ENCODE data around the gene CLPSL1. TPM values are rescaled to one million over a fixed set of nuclear protein-coding genes. Genes with fewer than 3 reads are reported as not detected.

The CLPSL1 gene
- total and polyA plus RNA-seq, 2 of the 8 experiments (the other 6 are each of a cell fraction or from before 2014, with no cell fraction given) = not detected

DNA sequence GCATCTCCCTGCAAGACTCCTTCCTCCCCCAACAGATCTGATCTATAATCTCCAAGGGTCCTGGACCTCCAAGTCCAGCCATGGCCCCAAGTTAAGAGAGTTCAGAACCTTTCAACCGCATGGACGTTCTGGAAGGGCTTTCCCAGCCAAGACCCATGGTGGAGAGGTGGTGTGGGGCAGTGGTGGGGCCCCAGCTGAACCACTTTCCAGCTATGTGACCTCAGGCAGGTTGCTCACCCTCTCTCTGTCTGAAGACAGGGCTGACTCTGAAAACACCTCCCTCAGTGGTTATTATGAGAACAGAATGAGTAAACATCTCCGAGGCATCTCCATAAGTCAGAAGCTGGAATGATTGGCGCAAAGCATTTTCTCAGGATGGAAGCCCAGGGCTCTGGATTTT is 15.4 kb downstream of the CLPSL1 start:
- no peaks in the 10 kb centered on the region for H3K23me2 ChIP-seq (ENCODE audit: low read depth, low read length)
- H3K79me2 ChIP-seq (ENCODE audit: control insufficient read depth in 1 of 2, insufficient read depth in 2 of 2, low read length in 2 of 2) = no peaks in the 10 kb centered on the region
- no peak overlapping the region for H2AFZ ChIP-seq (ENCODE audit: low read length)
- no peak overlapping the region for H3K4me3 ChIP-seq (ENCODE audit: extremely low read depth in 1 of 4, insufficient read depth in 2 of 4, low read depth in 3 of 4, low read length in 4 of 4)
- H2BK15ac ChIP-seq (ENCODE audit: low read length) = no peak overlapping the region
- peaks cover 0 to 7% (median 5%) of the 10 kb centered on the region in 4 experiments; a peak in 4 of 7 replicates for H3K4me1 ChIP-seq (replicated peaks in 1 of 4; ENCODE audit: control insufficient read depth in 3 of 4, insufficient read depth in 4 of 4, low read length in 3 of 4)
- H2AK5ac ChIP-seq (ENCODE audit: low read depth, low read length) = no peak overlapping the region
- H3K56ac ChIP-seq (replicated peaks; ENCODE audit: insufficient read length, low read depth, low read length) = no peak overlapping the region
- no peaks in the 10 kb centered on the region for H3K9me3 ChIP-seq (ENCODE audit: insufficient read depth in 2 of 2, low read depth in 1 of 2, low read length in 1 of 2)
- H3K4me2 ChIP-seq (ENCODE audit: insufficient read depth in 1 of 2, low read depth in 2 of 2, low read length in 2 of 2) = no peak overlapping the region
- no peak overlapping the region for H3K4ac ChIP-seq (replicated peaks; ENCODE audit: insufficient read length, low read depth, low read length)
- H3K23ac ChIP-seq (ENCODE audit: insufficient read length) = no peak overlapping the region
- no peak overlapping the region for H2BK120ac ChIP-seq (replicated peaks; ENCODE audit: low read depth, low read length)
- H3K27ac ChIP-seq (ENCODE audit: low read depth, low read length) = no peak overlapping the region
- FAIRE-seq (no peak), DNase-seq (ENCODE audit: low read depth in 1 of 2, low spot score in 2 of 2) (no peak)
- H3K9ac ChIP-seq (replicated peaks in 1 of 4; ENCODE audit: extremely low read depth in 1 of 4, low read depth in 3 of 4, low read length in 3 of 4) = no peak overlapping the region
- no peak overlapping the region for H3K14ac ChIP-seq (ENCODE audit: insufficient read length)
- no peak overlapping the region for H2BK20ac ChIP-seq (ENCODE audit: low read length)
- H3K36me3 ChIP-seq (ENCODE audit: control insufficient read depth in 2 of 4, insufficient read depth in 4 of 4, low read length in 3 of 4) = no peaks in the 10 kb centered on the region
- no peak overlapping the region for H4K5ac ChIP-seq (ENCODE audit: insufficient read length, low read depth, low read length)
- CTCF ChIA-PET (ENCODE audit: partially characterized antibody) = interaction anchor here (1.0 to 4.9 kb wide), 6 partner anchors 10 to 454 kb away, joined by 3 to 27 read pairs (median 4); partner anchors contain the start of genes ARMC12 and PPARD
- peak overlapping the region; percentile 38; the same call in 1 of the 2 replicates for H3K18ac ChIP-seq (ENCODE audit: extremely low read depth, low read length)
- H4K91ac ChIP-seq (replicated peaks; ENCODE audit: insufficient read length, low read length) = peak overlapping the region; percentile 16
- no peak overlapping the region for H4K8ac ChIP-seq (ENCODE audit: extremely low read depth, insufficient read depth, low read length)
- H3K27me3 ChIP-seq (replicated peaks in 1 of 4; ENCODE audit: control insufficient read depth in 3 of 4, extremely low read depth in 1 of 4, insufficient read depth in 3 of 4, low read length in 3 of 4) = no peaks in the 10 kb centered on the region
- 0 out of 2 replicates have a peak overlapping the region, but pooled peaks have one; percentile 32 for H2BK12ac ChIP-seq (ENCODE audit: low read depth, low read length)
- WGBS, 2 experiments (ENCODE audit: extremely low coverage in 1 of 2, insufficient coverage in 1 of 2, insufficient read length in 1 of 2, insufficient replicate concordance in 2 of 2, low coverage in 1 of 2, low lambda C conversion rate in 2 of 2, missing lambda C conversion rate in 1 of 2) = 91% methylated on average over 4 of the region's 4 CpGs; no CpG with 5 or more reads in 1 of the 2 experiments
- no peak overlapping the region for H2BK5ac ChIP-seq (ENCODE audit: low read depth, low read length)
- no peaks in the 10 kb centered on the region for H3K79me1 ChIP-seq (ENCODE audit: low read depth, low read length)
- H4K20me1 ChIP-seq (replicated peaks in 1 of 2; ENCODE audit: control insufficient read depth in 1 of 2, insufficient read depth in 2 of 2, low read length in 2 of 2) = no peaks in the 10 kb centered on the region
- POLR2A ChIA-PET (ENCODE audit: partially characterized antibody) = interaction anchor here (0.7 to 1.5 kb wide), 4 partner anchors 9 to 625 kb away, joined by 3 to 9 read pairs (median 4); no protein-coding TSS in a partner anchor
- no peak for TF ChIP-seq RFX5 (IDR thresholded peaks at IDR 0.05; ENCODE audit: borderline replicate concordance, low read depth, low read length)
- no peak for TF ChIP-seq NRF1 (IDR thresholded peaks at IDR 0.05; ENCODE audit: low read depth, low read length)
- TF ChIP-seq ASH2L (IDR thresholded peaks at IDR 0.05; ENCODE audit: low read length) = no peak
- TF ChIP-seq CHD1 (IDR thresholded peaks at IDR 0.05; ENCODE audit: low read depth, low read length) = no peak
- TF ChIP-seq SIRT6 (IDR thresholded peaks at IDR 0.05; ENCODE audit: low read length) = no peak
- no peak for TF ChIP-seq TCF12 (IDR thresholded peaks at IDR 0.05; ENCODE audit: low read depth, low read length)
- TF ChIP-seq ZNF274 (IDR thresholded peaks at IDR 0.05; ENCODE audit: borderline replicate concordance, extremely low read depth, low read length) = no peak
- no peak for TF ChIP-seq KDM1A (IDR thresholded peaks at IDR 0.05; ENCODE audit: borderline replicate concordance, low read length)
- no peak for TF ChIP-seq HDAC6 (IDR thresholded peaks at IDR 0.05; ENCODE audit: low read depth, low read length)
- no peak for TF ChIP-seq CREB1 (IDR thresholded peaks at IDR 0.05)
- TF ChIP-seq, protein P1, sequence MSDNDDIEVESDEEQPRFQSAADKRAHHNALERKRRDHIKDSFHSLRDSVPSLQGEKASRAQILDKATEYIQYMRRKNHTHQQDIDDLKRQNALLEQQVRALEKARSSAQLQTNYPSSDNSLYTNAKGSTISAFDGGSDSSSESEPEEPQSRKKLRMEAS (IDR thresholded peaks at IDR 0.05) = no peak
